H9 (cell line): ENCODE data around the gene HLA-E. TPM values are rescaled to one million over a fixed set of nuclear protein-coding genes. Genes with fewer than 3 reads are reported as not detected.

Source experiments
- DNase-seq: peaks from one replicate; pipeline ENCODE4 v3.0.0-alpha.2; 2017
- H2AFZ ChIP-seq: one replicate; pipeline ENCODE4 v1.6.1; 2013; ENCODE audit warnings: mild to moderate bottlenecking, low read length, control low read depth, moderate library complexity
- H2AK5ac ChIP-seq: 2 replicates; pipeline ENCODE4 v1.6.1; 2013; ENCODE audit warnings: low read length, control low read depth, mixed read lengths; ENCODE audit not compliant: insufficient read length
- H2BK120ac ChIP-seq: one replicate; pipeline ENCODE4 v1.6.1; 2013; ENCODE audit warnings: low read depth, mild to moderate bottlenecking, low read length, control low read depth, inconsistent platforms; ENCODE audit not compliant: poor library complexity, severe bottlenecking
- H2BK12ac ChIP-seq: 2 replicates; pipeline ENCODE4 v1.6.1; 2013; ENCODE audit warnings: low read length, control low read depth, mixed read lengths, low read depth; ENCODE audit not compliant: insufficient read length
- H2BK15ac ChIP-seq: 2 replicates; pipeline ENCODE4 v1.6.1; 2013; ENCODE audit warnings: low read depth, low read length, control low read depth
- H2BK20ac ChIP-seq: one replicate; pipeline ENCODE4 v1.6.1; 2013; ENCODE audit warnings: low read depth, mild to moderate bottlenecking, low read length, control low read depth, inconsistent platforms; ENCODE audit not compliant: poor library complexity, severe bottlenecking
- H2BK5ac ChIP-seq: 2 replicates; pipeline ENCODE4 v1.6.1; 2013; ENCODE audit warnings: low read length, control low read depth, mixed read lengths; ENCODE audit not compliant: insufficient read length
- H3K14ac ChIP-seq: 2 replicates; pipeline ENCODE4 v1.6.1; 2013; ENCODE audit warnings: low read length, control low read depth; ENCODE audit not compliant: insufficient read depth
- H3K18ac ChIP-seq: 2 replicates; pipeline ENCODE4 v1.6.1; 2013; ENCODE audit warnings: low read depth, mild to moderate bottlenecking, mixed read lengths, low read length, control low read depth; ENCODE audit not compliant: insufficient read length
- H3K23ac ChIP-seq: 2 replicates; pipeline ENCODE4 v1.6.1; 2013; ENCODE audit warnings: low read length, control low read depth, mixed read lengths, low read depth; ENCODE audit not compliant: insufficient read length
- H3K23me2 ChIP-seq: 2 replicates; pipeline ENCODE4 v1.6.1; 2013; ENCODE audit warnings: low read depth, mild to moderate bottlenecking, mixed read lengths, low read length, control low read depth; ENCODE audit not compliant: insufficient read length, poor library complexity, severe bottlenecking
- H3K27ac ChIP-seq: 2 replicates; pipeline ENCODE4 v1.5.1; 2013; ENCODE audit warnings: low read length, control low read depth, mixed read lengths, low read depth; ENCODE audit not compliant: insufficient read length
- H3K27me3 ChIP-seq: 2 replicates; pipeline ENCODE4 v1.6.1; 2013; ENCODE audit warnings: low read length, control low read depth, inconsistent platforms; ENCODE audit not compliant: insufficient read depth
- H3K4ac ChIP-seq: 2 replicates; pipeline ENCODE4 v1.6.1; 2013; ENCODE audit warnings: low read depth, mild to moderate bottlenecking, control low read depth, inconsistent platforms, low read length, moderate library complexity
- H3K4me1 ChIP-seq: 2 replicates; pipeline ENCODE4 v1.6.1; 2013; ENCODE audit warnings: low read length, control low read depth, inconsistent platforms; ENCODE audit not compliant: insufficient read depth
- H3K4me2 ChIP-seq: 2 replicates; pipeline ENCODE4 v1.6.1; 2013; ENCODE audit warnings: low read length, control low read depth, mixed read lengths; ENCODE audit not compliant: insufficient read length, insufficient read depth
- H3K56ac ChIP-seq: 2 replicates; pipeline ENCODE4 v1.6.1; 2013; ENCODE audit warnings: low read depth, mild to moderate bottlenecking, mixed read lengths, low read length, control low read depth; ENCODE audit not compliant: insufficient read length
- H3K79me1 ChIP-seq: 2 replicates; pipeline ENCODE4 v1.6.1; 2013; ENCODE audit warnings: low read depth, mild to moderate bottlenecking, moderate library complexity, low read length, control low read depth, inconsistent platforms; ENCODE audit not compliant: insufficient read depth, poor library complexity, severe bottlenecking
- H3K79me2 ChIP-seq: 2 replicates; pipeline ENCODE4 v1.6.1; 2013; ENCODE audit warnings: low read length, control low read depth, inconsistent platforms; ENCODE audit not compliant: insufficient read depth
- H3K9ac ChIP-seq: 2 replicates; pipeline ENCODE4 v1.6.1; 2013; ENCODE audit warnings: low read length, control low read depth, mixed read lengths; ENCODE audit not compliant: insufficient read length; ENCODE audit errors: extremely low read depth
- H3K9me3 ChIP-seq: one replicate; pipeline ENCODE4 v1.6.1; 2013; ENCODE audit warnings: low read depth, low read length, inconsistent platforms; ENCODE audit not compliant: control insufficient read depth
- H3T11ph ChIP-seq: one replicate; pipeline ENCODE4 v1.6.1; 2013; ENCODE audit warnings: mild to moderate bottlenecking, low read length, control low read depth, inconsistent platforms
- H4K20me1 ChIP-seq: one replicate; pipeline ENCODE4 v1.6.1; 2013; ENCODE audit not compliant: control insufficient read depth, insufficient read length, insufficient read depth
- H4K5ac ChIP-seq: 2 replicates; pipeline ENCODE4 v1.6.1; 2013; ENCODE audit warnings: low read depth, mild to moderate bottlenecking, mixed read lengths, low read length, control low read depth; ENCODE audit not compliant: insufficient read length
- H4K8ac ChIP-seq: replicated peaks from 2 replicates; pipeline ENCODE4 v1.6.1; 2013; ENCODE audit warnings: low read length, control low read depth, mixed read lengths, low read depth; ENCODE audit not compliant: insufficient read length
- H4K91ac ChIP-seq: 2 replicates; pipeline ENCODE4 v1.6.1; 2013; ENCODE audit warnings: low read depth, mild to moderate bottlenecking, moderate library complexity, mixed read lengths, low read length, control low read depth; ENCODE audit not compliant: insufficient read length
- H3K27ac Mint-ChIP-seq, 3 experiments: 2 replicates in 2 of 3; 3 replicates in 1 of 3; pipeline ENCODE4 v1.8.0; 2020 to 2021; ENCODE audit warnings: mixed read lengths in 3 of 3, mild to moderate bottlenecking in 1 of 3, moderate library complexity in 1 of 3
- H3K27me3 Mint-ChIP-seq: 2 replicates; pipeline ENCODE4 v1.8.0; 2021; ENCODE audit warnings: low read depth, mild to moderate bottlenecking, moderate library complexity, mixed read lengths
- H3K36me3 Mint-ChIP-seq, 3 experiments: 2 replicates in 2 of 3; 3 replicates in 1 of 3; pipeline ENCODE4 v1.8.0; 2020 to 2021; ENCODE audit warnings: low read depth in 3 of 3, mixed read lengths in 3 of 3; ENCODE audit not compliant: insufficient read depth in 1 of 3
- H3K4me1 Mint-ChIP-seq, 2 experiments: 2 replicates each; pipeline ENCODE4 v1.8.0; 2020; ENCODE audit warnings: mixed read lengths in 2 of 2
- H3K4me3 Mint-ChIP-seq, 2 experiments: 2 replicates in 1 of 2; 3 replicates in 1 of 2; pipeline ENCODE4 v1.8.0; 2020 to 2021; ENCODE audit warnings: mild to moderate bottlenecking in 2 of 2, mixed read lengths in 2 of 2, moderate library complexity in 1 of 2
- H3K9me3 Mint-ChIP-seq, 2 experiments: 2 replicates in 1 of 2; 3 replicates in 1 of 2; pipeline ENCODE4 v1.8.0; 2020; ENCODE audit warnings: mild to moderate bottlenecking in 2 of 2, mixed read lengths in 2 of 2, moderate library complexity in 1 of 2
- CTCF ChIP-seq: fragments of 200-600 bp; sonication (generic); conservative IDR thresholded peaks from 3 replicates; pipeline ENCODE4 v1.8.0; 2021; ENCODE audit warnings: antibody characterized with exemption, mild to moderate bottlenecking
- WGBS: extraction: QIAGEN DNeasy Blood & Tissue Kit; methylation state at CpG from one replicate; pipeline ENCODE4 v1.1.7; 2013; ENCODE audit warnings: missing lambda C conversion rate, low lambda C conversion rate, mixed read lengths; ENCODE audit not compliant: insufficient read length; ENCODE audit errors: extremely low coverage; 5-methylcytosine and 5-hydroxymethylcytosine counted together
- total RNA-seq: library from RNA; stranded (reverse); gene quantifications from 2 replicates; pipeline ENCODE4 v1.2.1, GENCODE V29; 2021

The HLA-E gene
- total RNA-seq, 1 experiment from 2014 or later: 28.1 TPM

GRCh38 chr6:30444451-30444742 lies 44.9 kb upstream of the HLA-E start:
- 0 out of 5 replicates have a peak overlapping the region, but pooled peaks of 1 of the 2 experiments have one; percentile 9 for H3K4me3 Mint-ChIP-seq
- Histone ChIP-seq H3K79me2 (no peaks in the 10 kb centered on the region), H2AFZ (peak overlapping the region; percentile 4), H3K27ac (no peak overlapping the region), H4K20me1 (no peaks in the 10 kb centered on the region), H2BK12ac (no peak overlapping the region), H3K79me1 (no peaks in the 10 kb centered on the region), H3K4me1 (no peaks in the 10 kb centered on the region; the same call in 1 of the 2 replicates), H4K5ac (no peak overlapping the region), H3K9me3 (no peaks in the 10 kb centered on the region), H3K14ac (no peak overlapping the region), H3K9ac (no peak overlapping the region), H2BK5ac (no peak overlapping the region), H4K91ac (no peak overlapping the region), H2BK15ac (no peak overlapping the region), H2BK20ac (no peak overlapping the region), H3K4me2 (peak overlapping the region; percentile 51), H2BK120ac (no peak overlapping the region), H3T11ph (no peak overlapping the region), H3K27me3 (no peaks in the 10 kb centered on the region; the same call in 1 of the 2 replicates), H2AK5ac (no peak overlapping the region), H3K18ac (no peak overlapping the region), H3K23ac (no peak overlapping the region), H3K23me2 (peaks cover 4% of the 10 kb centered on the region), H4K8ac (no peak overlapping the region), H3K56ac (no peak overlapping the region), H3K4ac (no peak overlapping the region)
- H3K4me1 Mint-ChIP-seq: peaks cover 11 to 12% of the 10 kb centered on the region in 2 experiments
- H3K27me3 Mint-ChIP-seq: peaks cover 92% of the 10 kb centered on the region
- no peak for DNase-seq
- no peak overlapping the region for H3K27ac Mint-ChIP-seq
- WGBS: no CpG with 5 or more reads among the region's 8 CpGs
- no peak for TF ChIP-seq CTCF
- no peaks in the 10 kb centered on the region; a peak in 1 of 7 replicates for H3K36me3 Mint-ChIP-seq
- H3K9me3 Mint-ChIP-seq: no peaks in the 10 kb centered on the region
